Left hindlimb (tissue), 1 donor: ENCODE results near the gene DNAJC27.
"Not testable (repeated sequence)": the region's sequence is repeated elsewhere in the genome, so short reads cannot be mapped to it uniquely, and the experiment has no call there.

ENCODE experiments used
- DNase-seq: peaks from one replicate; pipeline ENCODE4 v3.0.0-alpha.2; 2018

DNAJC27 gene

DNA sequence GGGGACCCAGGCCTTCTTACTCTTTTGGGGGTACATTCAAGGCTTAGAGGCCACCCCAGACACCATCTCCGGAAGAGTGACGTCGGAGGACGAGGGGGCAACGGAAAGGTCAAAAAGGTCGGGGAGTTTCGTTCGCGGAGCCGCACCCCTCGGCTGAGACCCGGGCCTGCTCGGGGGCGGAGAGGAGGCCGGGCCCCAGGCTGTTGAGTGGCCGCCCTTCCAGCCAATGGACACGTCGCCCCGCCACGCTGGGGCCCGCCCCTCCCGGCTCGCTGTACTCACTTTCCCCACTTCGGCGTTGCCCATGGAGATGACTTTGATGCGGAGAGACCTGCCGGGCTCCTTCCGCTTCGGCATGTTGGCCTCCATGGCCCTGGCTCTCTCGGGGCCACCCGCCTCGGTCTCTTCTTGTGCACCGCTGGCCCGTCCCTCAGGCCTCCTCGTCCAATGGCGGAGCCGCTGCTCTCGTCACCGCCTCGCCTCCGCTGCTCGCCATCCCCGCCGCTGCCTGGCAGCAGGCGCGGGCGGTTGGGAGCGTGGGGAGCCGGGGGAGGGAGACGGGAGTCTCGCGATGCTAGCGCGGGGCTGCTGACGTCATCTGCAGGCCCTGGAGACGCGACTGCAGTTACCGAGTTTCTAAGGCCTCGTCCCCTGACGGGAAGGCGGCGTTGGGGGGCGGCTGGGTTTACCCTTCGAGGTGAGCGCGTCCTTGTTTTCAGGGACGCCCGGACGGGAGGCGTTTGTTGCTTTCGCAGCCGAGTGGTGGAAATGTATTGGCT lies at the start of gene DNAJC27:
Gene DNAJC27, minus strand, starts transcription at position 420 of the 779 bp plus-strand sequence. Its CDS starts 51 bp downstream, at position 369.
- DNase-seq: peak; percentile 99

DNA sequence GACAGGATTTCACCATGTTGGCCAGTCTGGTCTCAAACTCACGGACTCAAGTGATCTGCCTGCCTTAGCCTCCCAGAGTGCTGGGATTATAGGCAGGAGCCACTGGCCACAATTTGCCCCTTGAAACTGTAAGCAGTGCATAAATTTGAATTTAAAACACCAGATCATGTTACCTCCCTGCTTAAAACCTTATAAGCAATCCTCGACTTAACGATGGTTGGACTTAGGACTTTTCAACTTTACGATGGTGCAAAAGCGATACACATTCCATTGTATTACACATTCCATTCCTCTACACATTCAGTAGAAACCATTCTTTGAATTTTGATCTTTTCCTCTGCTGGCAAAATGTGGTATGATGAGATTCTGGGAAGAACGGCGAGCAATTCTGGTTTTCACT lies 46.9 kb upstream of the DNAJC27 start:
- DNase-seq: no peak

DNA sequence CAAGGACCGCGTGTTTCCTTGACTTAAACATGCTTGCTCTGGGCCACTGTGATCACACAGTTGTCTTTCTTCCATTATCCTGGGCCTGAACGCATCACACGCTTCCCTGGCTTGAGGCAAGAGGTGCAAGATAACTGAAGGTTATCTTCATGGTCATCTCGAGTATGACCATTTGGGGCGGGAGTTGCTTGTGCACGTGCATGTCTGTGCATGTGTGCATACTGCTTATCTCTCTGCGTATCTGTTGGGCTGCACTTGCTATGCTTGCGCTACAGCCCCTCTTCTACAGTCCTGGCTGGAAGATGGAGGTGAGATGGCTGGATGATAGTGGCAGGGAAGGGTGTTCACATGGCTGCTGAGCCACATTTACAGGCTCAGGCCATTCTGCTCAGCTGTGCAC lies 42.9 kb upstream of the DNAJC27 start:
- no peak for DNase-seq

DNA sequence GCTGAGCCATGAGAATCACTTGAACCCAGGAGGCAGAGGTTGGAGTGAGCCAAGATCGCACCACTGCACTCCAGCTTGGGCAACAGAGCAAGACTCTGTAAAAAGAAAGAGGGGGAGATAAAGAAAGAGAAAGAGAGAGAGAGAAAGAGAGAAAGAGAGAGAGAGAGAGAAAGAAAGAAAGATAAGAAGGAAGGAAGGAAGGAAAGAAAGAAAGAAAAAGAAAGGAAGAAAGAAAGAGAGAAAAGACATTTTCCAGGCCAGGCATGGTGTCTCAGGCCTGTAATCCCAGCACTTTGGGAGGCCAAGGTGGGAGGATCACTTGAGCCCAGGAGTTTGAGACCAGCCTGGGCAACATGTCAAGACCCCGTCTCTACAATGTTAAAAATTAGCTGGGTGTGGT lies 39.6 kb upstream of the DNAJC27 start:
- not testable (repeated sequence) for DNase-seq

DNA sequence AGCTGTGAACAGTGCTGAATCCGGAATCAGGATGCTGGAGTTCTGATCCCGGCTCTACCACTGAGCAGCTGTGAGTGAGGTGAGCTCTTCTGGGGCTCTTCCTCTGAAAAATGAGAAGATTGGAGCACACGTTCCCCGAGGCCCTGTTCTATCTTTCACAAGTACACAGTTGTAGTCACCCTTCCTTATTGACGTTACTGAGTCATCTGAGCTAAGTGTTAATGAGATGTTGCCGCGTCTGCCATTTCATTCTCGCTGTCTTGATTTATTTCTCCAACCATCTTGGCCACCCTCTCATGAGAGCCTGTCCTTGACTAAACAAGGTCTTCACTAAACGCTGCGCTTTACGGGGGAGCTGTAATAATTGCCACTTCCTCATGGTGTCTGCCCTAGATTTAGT lies 38.2 kb upstream of the DNAJC27 start:
- no peak for DNase-seq

DNA sequence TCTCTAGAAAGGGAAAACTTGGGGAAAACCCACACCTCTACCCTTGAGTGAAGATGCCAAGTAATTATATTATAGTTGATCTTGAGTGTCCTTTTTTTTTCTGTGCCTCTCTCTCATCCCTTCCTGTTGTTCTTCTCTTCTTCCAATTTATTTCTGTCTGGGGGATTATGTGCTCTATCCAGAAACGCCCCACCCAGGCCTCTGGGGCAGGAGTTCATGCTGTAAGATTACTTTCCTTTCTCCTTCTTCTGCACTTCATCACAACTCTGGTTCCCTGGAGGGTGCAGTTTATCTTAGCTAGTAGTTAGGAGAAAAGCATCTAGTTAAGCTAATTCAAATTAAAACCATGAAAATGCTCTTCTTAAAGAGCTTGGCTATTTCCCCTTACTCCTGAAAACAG lies 30.3 kb upstream of the DNAJC27 start:
- DNase-seq: no peak

DNA sequence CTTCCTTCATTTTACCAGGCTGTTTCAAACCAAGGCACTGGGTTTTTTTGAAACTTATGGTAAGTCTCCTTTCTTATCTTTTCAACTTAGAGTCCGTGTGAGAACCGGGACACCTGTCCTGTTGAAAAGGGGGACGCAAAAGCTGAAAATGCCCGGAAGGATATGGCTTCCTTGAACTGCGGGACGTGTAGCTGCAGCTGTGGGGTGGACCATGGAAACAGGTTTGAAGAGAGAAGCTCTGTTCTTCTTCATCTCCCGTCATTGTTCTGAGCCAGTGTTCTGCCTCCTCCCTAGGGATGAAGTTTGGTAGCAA lies 29.5 kb upstream of the DNAJC27 start:
- DNase-seq: no peak

DNA sequence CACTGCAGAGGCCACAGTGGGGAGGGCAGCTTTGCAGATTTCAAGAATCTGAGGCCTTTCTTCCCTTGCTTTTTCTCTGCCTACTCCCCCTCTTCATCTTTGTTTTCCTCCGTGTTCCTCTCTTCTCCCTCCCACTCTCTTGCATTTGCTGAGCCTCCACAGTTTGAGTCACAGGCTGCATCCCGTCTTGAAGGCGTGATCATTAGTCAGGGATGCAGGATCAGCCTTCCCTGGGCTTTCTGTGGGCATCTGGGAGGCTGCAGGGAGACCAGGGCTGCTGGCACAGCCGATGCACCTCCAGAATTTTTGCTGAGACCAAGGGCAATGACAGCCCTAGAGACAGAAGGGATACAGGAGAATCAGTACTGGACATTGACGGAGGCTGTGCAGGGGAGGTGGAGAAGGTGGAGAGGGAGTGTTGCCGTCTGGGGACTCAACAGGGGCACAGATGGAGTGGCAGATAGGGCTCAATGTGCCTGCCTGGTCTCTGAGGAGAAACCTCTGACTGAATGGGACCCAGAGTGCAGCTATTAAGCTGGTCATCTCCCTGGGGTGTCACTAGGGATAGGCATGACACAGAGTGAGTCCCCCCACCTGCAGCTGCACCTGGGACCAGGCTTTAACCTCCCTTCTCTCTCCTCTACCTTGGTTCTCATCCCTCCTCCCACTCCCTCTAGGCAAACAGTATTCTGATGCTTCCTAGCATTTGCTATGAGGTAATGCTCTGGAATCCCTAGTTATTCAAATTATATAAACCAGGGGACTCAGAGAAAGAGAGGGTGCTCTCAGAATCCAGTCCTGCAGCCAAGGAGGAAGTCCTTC lies 29.0 kb upstream of the DNAJC27 start:
- no peak for DNase-seq

DNA sequence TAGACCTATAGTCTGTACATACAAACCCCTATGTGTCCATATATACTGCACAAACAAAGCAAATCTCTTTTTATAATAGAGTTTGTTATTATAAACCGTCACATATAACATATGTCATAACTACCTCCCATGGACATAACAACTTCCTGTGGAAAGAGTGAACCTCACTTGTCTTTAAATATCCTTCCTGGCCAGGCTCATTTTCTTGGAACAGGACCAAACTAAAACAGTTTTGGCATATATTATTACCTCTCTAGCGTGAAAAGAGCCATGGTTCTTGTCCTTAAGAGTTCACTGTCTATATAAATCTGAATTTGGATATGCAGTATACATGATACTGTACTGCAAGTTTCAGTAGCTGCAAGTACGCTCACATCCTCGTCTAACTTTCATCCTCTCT lies 28.3 kb upstream of the DNAJC27 start:
- no peak for DNase-seq

DNA sequence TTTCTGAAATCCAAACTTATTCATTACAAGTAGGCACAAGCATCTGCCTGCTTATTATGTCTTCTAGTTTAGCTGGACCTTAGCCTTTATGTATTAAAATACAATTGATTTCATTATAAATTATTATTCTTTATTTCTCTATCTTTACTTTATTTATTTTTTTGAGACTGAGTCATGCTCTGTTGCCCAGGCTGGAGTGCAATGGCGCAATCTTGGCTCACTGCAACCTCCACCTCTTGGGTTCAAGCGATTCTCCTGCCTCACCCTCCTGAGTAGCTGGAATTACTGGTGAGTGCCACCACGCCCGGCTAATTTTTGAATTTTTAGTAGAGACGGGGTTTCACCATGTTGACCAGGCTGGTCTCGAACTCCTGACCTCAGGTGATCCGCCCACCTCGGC lies 27.3 kb upstream of the DNAJC27 start:
- DNase-seq: not testable (repeated sequence)

DNA sequence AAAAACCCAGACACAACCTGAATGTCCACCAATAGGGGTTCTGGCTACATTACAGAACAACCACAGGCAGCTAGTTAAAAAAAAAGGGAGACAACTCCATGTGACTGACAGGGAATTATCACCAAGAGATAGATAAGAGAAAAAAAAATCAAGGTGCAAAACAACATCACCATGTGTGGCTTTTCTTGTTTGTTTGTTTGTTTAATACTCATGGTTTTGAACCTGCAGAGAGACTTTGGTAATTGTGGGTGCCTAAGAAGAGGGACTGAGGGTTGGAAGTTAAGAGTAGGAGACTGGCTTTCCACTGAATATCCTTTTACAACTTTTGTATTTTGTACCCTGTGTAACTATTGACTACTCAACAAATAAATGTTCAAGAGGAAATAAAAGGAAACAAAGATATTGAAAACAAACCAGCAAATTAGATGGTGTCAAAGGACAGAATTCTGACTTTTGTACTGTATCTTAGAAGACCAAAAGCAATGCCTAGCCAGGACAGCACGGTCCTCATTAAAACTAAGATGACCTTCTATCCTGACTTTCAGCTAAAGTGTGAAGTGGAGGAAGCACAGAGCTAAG lies 22.5 kb upstream of the DNAJC27 start:
- DNase-seq: no peak

DNA sequence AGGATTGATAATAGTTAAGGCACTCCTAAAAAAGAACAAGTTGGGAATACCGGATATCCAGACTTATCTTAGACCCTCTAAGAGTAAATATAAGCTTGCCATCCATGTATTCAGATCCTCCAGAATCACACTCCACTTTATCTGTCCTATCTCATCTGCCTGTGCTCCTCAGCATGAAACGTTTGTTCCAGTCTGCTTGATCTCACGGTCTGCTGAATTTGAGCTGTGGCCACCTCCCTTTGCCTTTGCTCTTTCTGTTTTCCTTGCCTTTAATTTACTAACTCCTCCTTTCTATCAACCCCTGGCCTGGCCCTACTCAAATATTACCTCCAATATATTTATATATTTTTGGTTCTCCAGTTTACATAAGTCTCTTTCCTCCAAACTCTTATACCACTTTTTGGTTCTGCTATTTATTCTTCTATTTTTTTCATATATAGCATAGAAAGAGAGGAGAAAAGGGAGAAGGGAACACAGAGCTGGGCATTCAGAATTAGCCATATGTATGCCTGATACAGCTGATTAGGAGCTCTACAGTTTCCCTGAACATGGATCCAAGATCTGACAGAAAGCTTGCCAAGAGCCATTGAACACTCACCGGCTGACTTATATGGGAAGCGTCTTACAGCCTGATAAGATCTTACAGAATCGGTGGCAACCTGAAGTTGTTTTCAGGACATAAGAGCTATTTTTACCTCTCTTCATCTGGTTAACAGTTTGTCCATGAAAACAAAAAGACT lies 21.8 kb upstream of the DNAJC27 start:
- DNase-seq: no peak

DNA sequence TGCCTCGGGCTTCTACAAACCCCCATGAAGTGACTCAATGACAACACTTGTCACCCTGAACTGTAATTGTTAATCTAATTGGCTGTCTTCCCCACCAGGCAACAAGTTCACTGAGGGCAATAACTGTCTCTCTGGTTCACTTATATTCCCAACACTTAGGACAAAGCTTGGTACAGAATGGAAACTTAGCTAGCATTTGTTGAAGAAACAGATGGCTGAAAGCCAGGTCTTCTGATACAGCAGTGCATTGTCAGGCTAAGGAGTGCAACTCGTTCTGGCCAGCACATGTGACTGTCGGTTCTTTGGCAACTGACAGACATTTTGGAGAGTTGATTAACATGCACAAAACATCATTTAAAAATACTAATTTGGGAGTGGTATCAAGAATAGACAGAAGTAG lies 14.6 kb upstream of the DNAJC27 start:
- DNase-seq: no peak

DNA sequence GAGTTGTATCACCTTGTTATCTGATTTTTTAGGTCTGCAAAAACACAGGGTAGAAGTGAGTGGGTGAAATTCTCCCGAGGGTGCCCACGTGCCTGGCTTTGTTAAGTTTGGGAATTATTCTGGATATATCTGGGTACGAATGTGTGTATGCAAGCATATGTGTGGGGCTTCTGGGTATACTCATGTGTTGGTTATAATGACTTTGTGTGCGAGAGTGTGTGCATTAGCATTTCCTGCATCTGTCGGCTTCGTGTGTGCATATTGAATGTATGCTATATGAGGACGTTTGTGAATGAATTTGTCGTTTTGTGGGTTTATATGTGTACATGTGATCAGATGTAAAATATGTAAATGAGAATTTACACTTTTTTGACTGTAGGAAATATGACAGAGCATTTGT lies 13.8 kb upstream of the DNAJC27 start:
- DNase-seq: no peak

DNA sequence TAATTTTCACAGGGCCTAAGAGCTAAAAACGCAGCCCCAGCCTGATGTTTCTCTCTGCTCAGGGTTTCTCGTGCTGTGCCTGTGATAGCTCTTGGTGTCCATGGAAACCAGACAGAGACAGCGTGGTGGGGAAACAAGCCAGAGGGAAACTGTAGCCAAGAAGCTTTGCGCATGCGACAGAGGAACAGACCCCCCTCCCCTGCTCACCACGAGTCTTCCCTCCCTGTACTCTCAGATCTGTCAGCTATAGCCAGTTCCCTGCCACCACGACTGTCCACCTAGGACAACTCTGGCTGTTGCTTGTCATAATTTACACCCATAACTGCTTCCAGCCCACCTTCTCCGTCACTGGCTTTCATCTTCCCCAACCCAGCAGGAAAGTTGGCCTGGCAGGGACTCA lies 13.2 kb upstream of the DNAJC27 start:
- DNase-seq: peak; percentile 91

DNA sequence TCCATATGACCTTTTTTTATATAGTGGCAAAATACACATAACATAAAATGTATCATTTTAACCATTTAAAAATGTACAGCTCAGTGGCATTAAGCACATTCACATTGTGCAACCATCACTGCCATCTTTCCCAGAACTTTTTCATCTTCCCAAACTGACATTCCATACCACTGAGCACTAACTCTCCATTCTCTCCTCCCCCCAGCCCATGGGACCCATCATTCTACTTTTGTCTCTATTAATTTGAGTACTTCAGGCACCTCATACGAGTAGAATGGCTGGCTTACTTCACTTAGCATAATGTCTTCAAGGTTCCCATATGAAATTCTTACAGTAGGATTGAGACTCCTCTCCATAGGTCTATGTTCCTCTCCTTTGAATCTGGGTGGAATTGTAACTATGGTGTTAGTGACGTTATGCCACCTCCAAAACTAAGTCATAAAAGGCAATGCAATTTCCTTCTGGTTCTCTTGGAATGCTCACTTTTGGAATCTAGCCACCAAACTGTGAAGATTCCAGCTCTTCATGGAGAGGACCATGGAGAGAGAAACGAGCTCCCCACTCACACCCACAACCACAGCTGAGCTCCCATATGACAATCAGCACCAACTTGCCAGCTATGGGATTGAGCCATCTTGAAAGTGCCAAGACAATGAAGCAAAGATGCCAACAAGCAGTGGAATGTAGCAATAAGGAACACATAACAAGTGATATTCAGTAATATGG lies 9.8 kb upstream of the DNAJC27 start:
- DNase-seq: no peak

DNA sequence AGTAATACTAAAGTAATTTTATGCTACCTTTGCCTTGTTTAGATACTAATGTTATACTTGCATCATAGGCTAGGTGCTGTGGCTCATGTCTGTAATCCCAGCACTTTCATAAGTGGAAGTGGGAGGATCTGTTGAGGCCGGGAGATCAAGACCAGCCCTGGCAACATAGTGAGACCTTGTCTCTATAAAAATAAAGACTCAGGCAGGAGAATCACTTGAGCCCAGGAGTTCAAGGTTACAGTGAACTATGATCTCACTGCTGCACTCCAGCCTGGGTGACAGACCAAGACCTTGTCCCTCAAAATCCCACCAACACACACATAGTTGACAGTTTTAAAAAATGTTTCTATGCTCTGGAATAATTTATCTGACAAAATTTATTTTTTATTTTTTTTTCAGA lies 6.9 kb upstream of the DNAJC27 start:
- no peak for DNase-seq

DNA sequence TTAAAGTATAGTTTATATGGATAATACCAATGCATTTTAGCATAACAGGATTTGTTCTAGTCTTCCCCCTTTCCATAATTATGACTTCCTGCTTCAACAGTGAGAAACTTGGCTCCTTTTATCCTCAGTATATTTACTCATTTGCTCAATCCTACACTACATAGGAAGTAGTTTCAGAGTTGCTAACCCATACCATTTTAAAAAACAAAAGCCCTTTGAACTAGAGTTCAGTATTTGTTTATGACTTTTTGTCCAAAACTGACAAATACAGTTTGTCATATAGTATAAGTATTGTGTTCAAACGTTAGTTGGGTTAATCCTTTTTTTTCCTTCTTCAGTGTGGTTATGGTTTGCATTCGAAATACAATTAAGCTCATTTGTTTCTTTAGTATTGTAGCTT lies 5.9 kb upstream of the DNAJC27 start:
- DNase-seq: no peak

DNA sequence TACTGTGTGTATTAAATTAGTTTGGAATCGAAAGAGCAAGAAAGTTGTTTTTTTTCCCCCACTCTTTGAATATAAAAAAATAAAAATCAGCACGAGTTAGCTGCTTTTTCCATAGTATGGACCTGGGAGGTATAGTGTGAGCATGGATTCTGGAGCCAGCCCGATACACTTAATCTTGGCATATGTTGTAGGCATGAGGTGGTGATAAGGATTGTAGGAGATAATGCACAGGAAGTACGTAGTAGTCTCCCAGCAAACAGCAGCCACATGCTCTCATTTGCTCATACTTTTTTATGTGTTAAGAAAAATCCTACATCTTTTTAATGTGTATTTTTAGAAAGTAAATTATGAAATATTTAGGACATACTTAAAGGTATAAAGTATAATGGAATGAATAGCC lies 2.1 kb upstream of the DNAJC27 start:
- DNase-seq: no peak

DNA sequence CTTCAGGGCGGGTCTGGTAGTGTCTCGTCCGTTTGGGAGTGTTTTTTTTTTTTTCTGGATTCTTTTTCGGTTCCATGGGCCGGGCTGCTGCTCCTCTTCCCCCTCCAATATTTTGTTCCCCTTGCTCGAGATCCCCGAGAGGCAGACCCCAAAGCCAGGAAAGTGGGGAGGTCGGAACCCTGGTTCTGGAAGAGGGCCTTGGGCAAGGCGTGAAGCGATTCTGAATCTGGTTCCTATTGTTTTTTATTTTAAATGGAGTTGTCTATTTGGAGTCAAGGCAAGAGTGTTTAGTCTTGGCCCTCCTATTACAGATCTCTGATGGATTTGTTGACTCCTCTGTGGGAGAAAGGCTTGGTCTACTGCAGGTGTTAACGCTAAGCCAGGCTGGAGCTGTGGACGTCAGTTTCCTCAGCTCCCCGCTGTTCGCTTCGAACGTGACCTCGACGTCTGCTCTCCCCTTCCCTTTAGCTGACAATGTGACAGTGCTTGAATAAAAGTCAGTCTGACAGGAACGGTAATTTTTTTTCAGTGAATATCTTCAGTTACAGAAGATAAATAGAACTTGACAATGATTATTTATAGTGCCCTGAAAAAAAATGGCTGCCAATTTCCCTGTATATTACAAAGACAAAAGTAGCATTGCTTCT lies 683 bp upstream of the DNAJC27 start:
- peak; percentile 57 for DNase-seq

DNA sequence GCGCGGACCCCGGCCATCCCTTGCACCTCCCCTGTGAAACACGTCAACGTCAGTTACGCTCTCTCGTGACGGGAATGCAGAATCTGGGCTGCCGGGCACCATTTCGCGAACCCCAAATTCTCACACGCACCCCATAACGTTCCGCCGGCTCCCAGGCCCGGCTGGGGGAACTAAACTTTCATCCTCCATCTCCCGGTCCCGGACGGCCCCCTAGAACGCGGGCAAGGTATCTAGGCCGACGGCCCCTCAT lies 544 bp downstream of the DNAJC27 start:
- DNase-seq: no peak

DNA sequence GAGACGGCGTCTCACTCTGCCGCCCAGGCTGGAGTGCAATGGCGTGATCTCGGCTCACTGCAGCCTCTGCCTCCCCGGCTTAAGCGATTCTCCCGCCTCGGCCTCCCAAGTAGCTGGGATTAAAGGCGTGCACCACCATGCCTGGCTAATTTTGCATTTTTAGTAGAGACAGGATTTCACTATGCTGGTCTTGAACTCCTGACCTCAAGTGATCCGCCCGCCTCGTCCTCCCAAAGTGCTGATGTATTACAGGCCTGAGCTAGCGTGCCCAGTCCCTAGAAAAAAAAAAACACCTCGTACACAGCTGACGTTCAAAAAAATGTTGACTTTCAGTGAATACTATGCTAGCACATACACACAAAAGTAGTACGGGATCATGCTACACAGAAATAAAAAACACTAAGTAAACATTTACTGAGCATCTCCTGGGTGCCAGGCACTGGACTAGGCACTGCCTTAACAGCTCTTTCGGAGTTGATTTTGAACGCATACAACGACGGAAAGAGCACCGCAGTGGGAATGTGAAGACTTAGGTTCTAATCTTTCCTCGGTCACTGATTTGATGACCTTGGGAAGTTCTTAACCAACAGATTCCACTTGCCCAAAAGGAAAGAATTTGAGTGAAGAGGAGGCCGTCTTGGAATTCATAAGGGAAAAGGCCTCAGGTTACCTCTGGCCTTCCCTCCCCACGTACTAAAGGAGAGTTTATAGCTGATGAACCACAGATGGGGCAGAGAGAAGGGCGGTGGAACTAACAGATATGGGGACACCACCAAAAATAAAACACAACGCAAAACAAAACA lies 1.1 kb downstream of the DNAJC27 start:
- no peak for DNase-seq
